ENCODE measurements around the gene HORMAD2.

GRCh38 chr22:30182350-30182745 is 102.1 kb downstream of the HORMAD2 start:
- no peak for TF ChIP-seq CTCF (IDR thresholded peaks at IDR 0.05)
- TF ChIP-seq POLR2A (IDR thresholded peaks at IDR 0.05): no peak
- TF ChIP-seq POLR2AphosphoS5 (IDR thresholded peaks at IDR 0.05): no peak
